Activated naive CD4-positive, alpha-beta T cell treated with anti-CD3 and anti-CD28 coated beads, Interleukin-2, amount 50 U/mL, for 24 hours (primary cell): ENCODE results near the gene OR9A2.

Source experiments
- H3K27ac Mint-ChIP-seq: one replicate; pipeline ENCODE4 v1.8.0; 2021; ENCODE audit warnings: mild to moderate bottlenecking, mixed read lengths
- H3K27me3 Mint-ChIP-seq: one replicate; pipeline ENCODE4 v1.8.0; 2021; ENCODE audit warnings: mixed read lengths
- H3K36me3 Mint-ChIP-seq: one replicate; pipeline ENCODE4 v1.8.0; 2021; ENCODE audit warnings: mixed read lengths
- H3K4me1 Mint-ChIP-seq: one replicate; pipeline ENCODE4 v1.8.0; 2021; ENCODE audit warnings: mixed read lengths
- H3K4me3 Mint-ChIP-seq: one replicate; pipeline ENCODE4 v1.8.0; 2021; ENCODE audit warnings: mild to moderate bottlenecking, mixed read lengths
- H3K9me3 Mint-ChIP-seq: one replicate; pipeline ENCODE4 v1.8.0; 2021; ENCODE audit warnings: mixed read lengths

OR9A2 gene, protein sequence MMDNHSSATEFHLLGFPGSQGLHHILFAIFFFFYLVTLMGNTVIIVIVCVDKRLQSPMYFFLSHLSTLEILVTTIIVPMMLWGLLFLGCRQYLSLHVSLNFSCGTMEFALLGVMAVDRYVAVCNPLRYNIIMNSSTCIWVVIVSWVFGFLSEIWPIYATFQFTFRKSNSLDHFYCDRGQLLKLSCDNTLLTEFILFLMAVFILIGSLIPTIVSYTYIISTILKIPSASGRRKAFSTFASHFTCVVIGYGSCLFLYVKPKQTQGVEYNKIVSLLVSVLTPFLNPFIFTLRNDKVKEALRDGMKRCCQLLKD

GRCh38 chr7:143027032-143027431 is at the start of gene OR9A2:
OR9A2 (minus strand) TSS chr7:143027132; CDS start chr7:143027132, 0 bp downstream.
- Mint-ChIP-seq H3K4me3 (no peak within 1 kb of the TSS), H3K27me3 (peaks cover 10% of the 10 kb centered on the region), H3K4me1 (no peaks in the 10 kb centered on the region), H3K9me3 (no peaks in the 10 kb centered on the region), H3K36me3 (no peaks in the 10 kb centered on the region), H3K27ac (no peak within 1 kb of the TSS)

GRCh38 chr7:143074141-143074540 is 47.2 kb upstream of the OR9A2 start:
- Mint-ChIP-seq H3K36me3 (no peaks in the 10 kb centered on the region), H3K4me3 (no peak overlapping the region), H3K4me1 (no peaks in the 10 kb centered on the region), H3K27ac (no peak overlapping the region), H3K9me3 (no peaks in the 10 kb centered on the region), H3K27me3 (peaks cover 18% of the 10 kb centered on the region)

GRCh38 chr7:143073556-143073955 is 46.6 kb upstream of the OR9A2 start:
- no peaks in the 10 kb centered on the region for H3K36me3 Mint-ChIP-seq
- H3K4me3 Mint-ChIP-seq: no peak overlapping the region
- no peaks in the 10 kb centered on the region for H3K9me3 Mint-ChIP-seq
- H3K27ac Mint-ChIP-seq: no peak overlapping the region
- H3K4me1 Mint-ChIP-seq: no peaks in the 10 kb centered on the region
- peaks cover 17% of the 10 kb centered on the region for H3K27me3 Mint-ChIP-seq

DNA sequence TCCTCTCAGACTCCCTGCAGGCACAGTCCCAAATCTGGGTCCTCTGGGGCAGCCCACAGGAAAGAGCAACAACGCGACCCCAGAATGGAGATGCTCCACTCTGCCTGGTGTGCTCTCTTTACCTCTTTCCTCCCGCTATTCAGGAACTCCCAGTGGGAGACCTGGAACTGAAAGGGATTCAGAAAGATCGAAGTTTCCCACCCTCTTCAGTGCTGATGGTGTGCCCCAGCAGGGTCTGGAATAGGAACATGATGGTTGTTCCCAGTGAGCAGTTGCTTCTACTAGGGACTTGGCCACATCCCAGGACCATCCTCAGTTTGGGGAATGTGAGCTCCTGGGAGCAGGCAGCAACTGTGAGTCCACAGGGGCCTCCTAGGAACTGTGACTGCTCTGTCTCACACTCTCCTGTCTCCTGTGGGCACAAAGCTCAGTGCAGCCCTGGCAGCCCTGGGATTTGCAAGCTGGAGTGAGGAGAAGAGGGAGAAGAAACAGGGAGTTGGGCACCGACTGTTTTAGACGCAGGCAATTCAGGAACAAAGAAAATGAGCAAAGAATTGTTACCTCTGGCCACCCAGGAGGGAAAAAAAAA is 43.1 kb upstream of the OR9A2 start:
- H3K27me3 Mint-ChIP-seq: peaks cover 13% of the 10 kb centered on the region
- H3K36me3 Mint-ChIP-seq: no peaks in the 10 kb centered on the region
- H3K9me3 Mint-ChIP-seq: no peaks in the 10 kb centered on the region
- no peak overlapping the region for H3K4me3 Mint-ChIP-seq
- no peaks in the 10 kb centered on the region for H3K4me1 Mint-ChIP-seq
- H3K27ac Mint-ChIP-seq: no peak overlapping the region

DNA sequence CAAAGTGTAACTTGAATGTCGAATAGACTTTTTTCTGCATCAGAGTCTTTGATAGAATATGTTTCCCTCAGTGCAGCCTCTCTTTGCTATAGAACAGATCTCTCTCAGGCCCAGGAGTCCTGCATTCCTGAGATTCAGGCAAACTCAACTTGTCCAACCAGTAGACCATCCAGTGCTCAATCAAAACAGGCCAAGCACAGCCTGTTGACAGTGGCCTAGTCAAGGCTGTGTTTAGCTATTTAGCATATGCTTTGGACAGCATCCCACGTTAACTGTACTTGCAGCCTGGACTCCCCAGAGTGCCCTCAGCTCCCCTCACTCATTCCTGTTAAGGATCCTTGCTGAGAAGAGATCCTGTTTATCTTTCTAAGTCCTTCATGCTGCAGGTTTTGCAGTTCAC is 41.5 kb upstream of the OR9A2 start:
- Mint-ChIP-seq H3K4me1 (no peaks in the 10 kb centered on the region), H3K27ac (no peak overlapping the region), H3K27me3 (peaks cover 6% of the 10 kb centered on the region), H3K36me3 (no peaks in the 10 kb centered on the region), H3K9me3 (no peaks in the 10 kb centered on the region), H3K4me3 (no peak overlapping the region)

DNA sequence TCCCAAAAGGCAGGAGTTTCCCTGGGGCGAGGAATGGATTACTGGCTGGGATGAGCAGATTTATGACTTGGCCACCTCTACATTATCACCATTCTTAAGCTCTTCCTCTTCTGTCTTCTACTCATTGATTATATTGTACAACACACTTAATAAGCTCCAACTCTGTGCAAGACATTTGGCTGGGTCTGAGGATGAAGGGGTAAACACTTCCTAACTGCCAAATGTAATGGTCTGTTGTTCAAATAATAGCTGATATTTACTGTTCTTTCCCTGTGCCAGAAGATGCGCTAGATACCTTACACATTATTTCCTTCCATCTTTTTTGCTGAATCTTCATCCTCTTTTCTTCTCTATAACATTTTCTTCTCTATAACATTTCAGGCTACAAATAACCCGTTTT is 36.8 kb upstream of the OR9A2 start:
- Mint-ChIP-seq H3K27me3 (peaks cover 3% of the 10 kb centered on the region), H3K36me3 (no peaks in the 10 kb centered on the region), H3K27ac (no peak overlapping the region), H3K4me3 (no peak overlapping the region), H3K9me3 (no peaks in the 10 kb centered on the region), H3K4me1 (no peaks in the 10 kb centered on the region)

- Mint-ChIP-seq H3K9me3 (no peaks in the 10 kb centered on the region), H3K27ac (no peak overlapping the region), H3K27me3 (no peaks in the 10 kb centered on the region), H3K36me3 (no peaks in the 10 kb centered on the region), H3K4me3 (no peak overlapping the region), H3K4me1 (no peaks in the 10 kb centered on the region)
These were observed 28.8 kb upstream of the OR9A2 start for GRCh38 chr7:143055754-143056153.

GRCh38 chr7:143054621-143055020 is 27.7 kb upstream of the OR9A2 start:
- no peaks in the 10 kb centered on the region for H3K4me1 Mint-ChIP-seq
- H3K9me3 Mint-ChIP-seq: no peaks in the 10 kb centered on the region
- no peaks in the 10 kb centered on the region for H3K36me3 Mint-ChIP-seq
- no peaks in the 10 kb centered on the region for H3K27me3 Mint-ChIP-seq
- H3K27ac Mint-ChIP-seq: no peak overlapping the region
- no peak overlapping the region for H3K4me3 Mint-ChIP-seq

DNA sequence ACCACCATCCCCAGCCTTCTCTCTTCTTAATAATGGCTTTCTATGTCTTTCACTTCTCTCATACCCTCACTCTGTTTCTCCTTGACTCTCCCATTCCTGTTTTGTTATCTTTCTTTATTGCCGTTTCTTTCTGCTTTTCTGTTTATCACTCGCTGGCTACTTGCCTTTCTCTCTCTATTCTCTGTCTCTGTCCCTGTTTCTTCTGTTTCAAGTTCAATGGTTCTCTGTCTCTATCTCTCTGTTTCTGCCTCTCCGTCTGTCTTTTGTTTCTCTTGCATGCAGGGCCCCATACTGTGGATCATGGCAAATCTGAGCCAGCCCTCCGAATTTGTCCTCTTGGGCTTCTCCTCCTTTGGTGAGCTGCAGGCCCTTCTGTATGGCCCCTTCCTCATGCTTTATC is 25.1 kb upstream of the OR9A2 start, which contains the start of gene OR6V1:
TSS of gene OR6V1 (plus strand) at position 301 of the 400 bp plus-strand sequence. CDS start at position 301, 0 bp downstream.
- Mint-ChIP-seq H3K4me3 (no peak within 1 kb of the TSS), H3K27me3 (peaks cover under 1% of the 10 kb centered on the region), H3K27ac (no peak within 1 kb of the TSS), H3K36me3 (no peaks in the 10 kb centered on the region), H3K9me3 (no peaks in the 10 kb centered on the region), H3K4me1 (no peaks in the 10 kb centered on the region)

- Mint-ChIP-seq H3K4me1 (no peaks in the 10 kb centered on the region), H3K27me3 (peaks cover 1% of the 10 kb centered on the region), H3K36me3 (no peaks in the 10 kb centered on the region), H3K27ac (no peak overlapping the region), H3K4me3 (no peak overlapping the region), H3K9me3 (no peaks in the 10 kb centered on the region)
These were observed 24.0 kb upstream of the OR9A2 start for GRCh38 chr7:143050931-143051330.

DNA sequence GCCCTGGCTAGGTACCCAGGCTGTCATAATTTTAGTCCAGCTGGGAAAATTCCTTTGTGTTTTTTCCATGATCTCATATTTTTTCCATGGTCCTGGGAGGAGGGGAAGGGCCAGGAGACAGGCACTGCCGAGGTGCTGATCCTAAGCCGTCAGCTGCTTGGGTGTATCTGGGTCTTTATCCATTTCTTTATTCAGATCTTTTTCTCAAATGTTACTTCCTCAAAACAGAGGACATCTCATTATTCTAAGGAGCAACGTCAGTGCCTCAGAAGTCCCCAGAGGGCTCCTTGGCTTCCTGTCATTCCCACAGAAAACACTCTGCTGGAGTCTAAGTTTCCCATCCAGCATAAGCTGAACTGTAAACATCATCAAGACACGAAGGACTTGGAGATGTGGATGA is 22.4 kb upstream of the OR9A2 start:
- H3K4me1 Mint-ChIP-seq: no peaks in the 10 kb centered on the region

DNA sequence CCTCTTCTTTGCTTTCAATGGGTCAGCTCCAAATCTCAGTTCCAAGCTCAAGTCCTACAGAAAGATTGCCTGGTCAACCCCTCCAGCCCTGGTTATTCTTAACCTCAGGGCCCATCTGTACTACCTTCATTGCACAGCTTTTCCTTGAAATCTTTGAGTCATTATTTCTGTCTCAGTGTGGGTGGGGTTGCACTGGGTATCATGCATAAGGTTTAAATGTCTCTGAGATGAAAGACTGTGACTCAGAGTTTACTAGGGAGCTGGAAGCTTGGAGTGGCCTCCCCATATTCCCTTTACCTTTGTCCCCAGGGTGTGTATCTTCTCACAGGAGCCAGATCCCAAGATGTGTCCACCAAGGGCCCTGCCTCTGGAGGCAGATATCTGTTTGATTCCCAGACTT is 21.9 kb upstream of the OR9A2 start:
- Mint-ChIP-seq H3K36me3 (no peaks in the 10 kb centered on the region), H3K9me3 (no peaks in the 10 kb centered on the region), H3K4me1 (no peaks in the 10 kb centered on the region), H3K4me3 (no peak overlapping the region), H3K27me3 (peaks cover 1% of the 10 kb centered on the region), H3K27ac (no peak overlapping the region)

More for the DNA sequence above, 22.4 kb upstream of the OR9A2 start:
- Mint-ChIP-seq H3K36me3 (no peaks in the 10 kb centered on the region), H3K27ac (no peak overlapping the region), H3K27me3 (peaks cover 1% of the 10 kb centered on the region), H3K9me3 (no peaks in the 10 kb centered on the region), H3K4me3 (no peak overlapping the region)

- Mint-ChIP-seq H3K4me1 (no peaks in the 10 kb centered on the region), H3K36me3 (no peaks in the 10 kb centered on the region), H3K27me3 (peaks cover 3% of the 10 kb centered on the region), H3K27ac (no peak overlapping the region), H3K9me3 (no peaks in the 10 kb centered on the region), H3K4me3 (no peak overlapping the region)
These were observed 20.4 kb upstream of the OR9A2 start for GRCh38 chr7:143047326-143047725.

- Mint-ChIP-seq H3K9me3 (no peaks in the 10 kb centered on the region), H3K27ac (no peak overlapping the region), H3K36me3 (no peaks in the 10 kb centered on the region)
These were observed 19.5 kb upstream of the OR9A2 start for GRCh38 chr7:143046426-143046851.

DNA sequence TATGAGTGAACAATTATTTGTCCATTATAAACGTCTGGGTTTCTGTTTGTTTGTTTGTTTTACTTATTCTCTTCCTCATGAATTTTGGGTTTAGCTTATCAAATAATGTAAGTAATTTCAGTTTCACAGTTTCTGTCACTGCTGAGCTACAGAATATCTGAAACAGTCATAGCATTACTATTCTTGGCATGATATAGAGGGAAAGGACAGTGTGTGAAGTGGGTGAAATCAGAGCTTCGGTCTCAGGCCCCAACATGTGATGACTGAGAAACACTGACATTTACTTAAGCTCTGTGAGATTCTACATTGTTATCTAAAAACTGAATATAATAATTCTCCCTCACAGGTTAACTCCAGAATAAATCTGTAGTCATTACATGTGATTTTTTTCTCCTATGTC is 16.5 kb upstream of the OR9A2 start:
- H3K27me3 Mint-ChIP-seq: peaks cover 5% of the 10 kb centered on the region
- H3K27ac Mint-ChIP-seq: no peak overlapping the region
- H3K9me3 Mint-ChIP-seq: no peaks in the 10 kb centered on the region
- no peaks in the 10 kb centered on the region for H3K36me3 Mint-ChIP-seq
- H3K4me1 Mint-ChIP-seq: no peaks in the 10 kb centered on the region
- H3K4me3 Mint-ChIP-seq: no peak overlapping the region

More at GRCh38 chr7:143046426-143046851, 19.5 kb upstream of the OR9A2 start:
- H3K4me3 Mint-ChIP-seq: no peak overlapping the region
- peaks cover 4% of the 10 kb centered on the region for H3K27me3 Mint-ChIP-seq
- H3K4me1 Mint-ChIP-seq: no peaks in the 10 kb centered on the region

GRCh38 chr7:143042790-143043271 is 15.9 kb upstream of the OR9A2 start:
- Mint-ChIP-seq H3K27ac (no peak overlapping the region), H3K4me3 (no peak overlapping the region), H3K27me3 (peaks cover 5% of the 10 kb centered on the region), H3K9me3 (no peaks in the 10 kb centered on the region), H3K4me1 (no peaks in the 10 kb centered on the region), H3K36me3 (no peaks in the 10 kb centered on the region)
